Middle frontal gyrus (tissue), 1 donor: ENCODE data around the gene NEK1.

Experiments used
- DNase-seq: peaks from one replicate; pipeline ENCODE4 v3.0.0-alpha.2; 2015; ENCODE audit warnings: low spot score; ENCODE audit errors: extremely low spot score

The NEK1 gene

GRCh38 chr4:169611991-169612870 lies at the start of gene NEK1:
NEK1 (minus strand) TSS chr4:169612583; CDS start chr4:169602630, 9,953 bp downstream.
- peak; percentile 78 for DNase-seq

DNA sequence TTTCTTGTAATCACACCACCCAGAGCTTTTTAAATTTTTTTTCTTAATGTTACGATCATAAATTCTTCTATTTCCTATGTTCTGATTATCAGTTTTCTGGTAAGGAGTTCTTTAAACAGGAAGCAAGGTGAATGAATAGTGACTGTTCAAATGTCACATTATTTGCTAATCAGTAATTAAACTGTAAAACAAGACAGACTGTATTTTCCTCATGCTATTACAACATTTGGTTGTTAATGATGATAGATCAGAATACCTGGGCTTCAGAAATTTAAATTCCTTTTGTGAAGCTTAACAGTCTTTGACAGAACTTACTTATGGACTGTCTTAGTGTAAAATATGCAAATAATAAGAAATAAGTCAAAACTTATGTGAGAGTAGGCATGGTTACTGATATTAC lies 49.4 kb upstream of the NEK1 start:
- no peak for DNase-seq

GRCh38 chr4:169660929-169661328 lies 48.5 kb upstream of the NEK1 start:
- DNase-seq = no peak

GRCh38 chr4:169659716-169660670 lies 47.6 kb upstream of the NEK1 start:
- DNase-seq = peak; percentile 83

GRCh38 chr4:169658975-169659715 lies 46.8 kb upstream of the NEK1 start:
- DNase-seq = no peak

DNA sequence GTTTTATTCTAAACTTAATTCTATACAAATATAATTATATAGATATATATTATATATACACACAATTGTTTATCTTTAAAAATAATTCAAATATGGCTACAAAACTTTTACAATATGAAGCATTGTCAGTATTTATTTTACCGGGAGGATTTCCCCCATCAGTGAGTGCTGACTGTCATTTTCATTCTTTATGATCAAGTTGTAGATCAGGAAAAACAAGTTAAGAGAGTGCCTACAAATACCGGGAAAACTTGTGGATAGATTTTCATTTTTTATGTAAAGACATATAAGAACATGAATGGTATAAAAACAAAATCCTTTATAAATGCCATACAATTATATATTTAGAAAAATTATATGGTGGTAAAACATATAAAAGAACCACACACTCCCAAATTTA lies 45.8 kb upstream of the NEK1 start:
- no peak for DNase-seq

DNA sequence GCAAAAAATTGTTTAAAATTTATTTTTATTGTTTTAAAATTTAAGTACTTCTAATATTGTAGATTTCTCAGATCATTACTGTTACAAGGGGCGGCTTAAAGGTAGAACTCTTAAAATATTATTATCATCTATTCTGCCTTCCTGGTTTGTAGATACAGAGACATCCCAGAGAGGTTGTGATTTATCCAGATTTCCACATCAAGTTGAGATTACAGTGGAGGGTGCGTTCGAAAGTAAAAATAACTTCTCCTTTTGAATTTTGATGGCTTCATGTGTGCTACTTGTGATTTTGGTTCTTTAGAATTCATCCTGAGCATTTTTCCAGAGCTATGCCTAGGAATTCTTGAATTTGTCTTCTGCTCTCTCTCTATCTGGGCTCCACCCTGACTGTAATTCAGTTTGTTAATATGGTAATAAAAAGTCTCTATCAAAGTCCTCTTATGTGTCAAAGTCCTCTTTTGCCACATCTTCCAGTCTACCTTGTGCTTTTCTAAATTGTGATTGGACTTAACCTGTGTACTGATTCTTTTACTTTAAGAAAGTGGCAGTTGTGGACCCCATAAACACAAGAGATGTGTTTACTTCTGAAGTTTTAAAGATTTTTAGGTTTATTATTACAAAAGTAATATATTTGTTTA lies 45.2 kb upstream of the NEK1 start:
- DNase-seq = no peak

- no peak for DNase-seq
Measured at GRCh38 chr4:169655401-169655800, 43.0 kb upstream of the NEK1 start.

GRCh38 chr4:169652535-169652934 lies 40.2 kb upstream of the NEK1 start:
- DNase-seq = no peak

GRCh38 chr4:169650227-169650936 lies 38.0 kb upstream of the NEK1 start:
- no peak for DNase-seq

GRCh38 chr4:169649545-169650226 lies 37.3 kb upstream of the NEK1 start:
- no peak for DNase-seq

DNA sequence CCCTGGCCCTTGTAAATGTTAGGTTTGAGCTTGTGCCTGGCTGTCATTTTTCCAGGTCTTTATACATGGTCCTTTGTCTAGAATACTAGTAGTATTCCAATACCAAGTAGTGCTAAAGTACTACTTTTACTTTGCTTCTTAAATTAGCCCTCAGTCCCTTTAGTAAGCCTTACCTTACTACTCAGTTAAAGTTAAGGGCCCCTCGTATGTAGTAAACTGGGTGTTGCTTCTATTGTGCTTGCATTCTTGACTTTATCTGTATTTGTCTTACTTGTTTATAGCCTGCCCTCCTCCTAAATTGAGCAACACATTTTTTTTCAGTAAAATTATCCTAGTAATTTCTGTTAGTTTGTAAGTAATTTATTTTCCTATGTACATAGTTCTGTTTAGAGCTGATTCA lies 33.2 kb upstream of the NEK1 start:
- DNase-seq = no peak

GRCh38 chr4:169644802-169645201 lies 32.4 kb upstream of the NEK1 start:
- DNase-seq = no peak

DNA sequence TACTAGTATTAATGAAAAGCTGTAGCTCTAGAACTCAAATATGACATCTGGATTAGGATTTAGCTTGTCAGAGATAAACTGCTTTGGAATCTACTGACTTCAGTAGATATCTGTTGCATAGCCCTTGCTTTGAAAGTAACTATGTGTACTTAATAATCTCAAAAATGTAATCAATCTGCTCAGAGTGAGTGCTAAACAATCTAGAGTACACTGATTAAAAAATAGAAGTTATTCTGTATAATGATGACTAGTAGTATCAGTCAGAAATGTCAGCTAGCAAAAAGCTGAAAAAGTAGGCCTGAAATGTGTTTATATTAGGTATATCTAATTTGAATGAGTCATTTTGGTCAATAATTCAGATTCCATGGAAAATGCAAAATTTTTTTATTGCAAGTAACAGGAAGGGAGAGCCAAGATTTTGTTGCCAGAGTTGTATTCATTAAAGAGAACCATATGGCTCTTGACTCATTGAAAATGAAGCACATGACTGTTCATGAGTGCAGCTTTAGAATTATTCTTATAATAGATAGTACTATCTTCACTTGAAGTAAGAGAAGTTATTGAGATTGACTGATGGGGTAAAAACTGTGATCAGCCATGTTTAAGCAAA lies 28.0 kb upstream of the NEK1 start:
- DNase-seq = no peak

- DNase-seq = no peak
Measured at GRCh38 chr4:169634975-169635374, 22.6 kb upstream of the NEK1 start.

DNA sequence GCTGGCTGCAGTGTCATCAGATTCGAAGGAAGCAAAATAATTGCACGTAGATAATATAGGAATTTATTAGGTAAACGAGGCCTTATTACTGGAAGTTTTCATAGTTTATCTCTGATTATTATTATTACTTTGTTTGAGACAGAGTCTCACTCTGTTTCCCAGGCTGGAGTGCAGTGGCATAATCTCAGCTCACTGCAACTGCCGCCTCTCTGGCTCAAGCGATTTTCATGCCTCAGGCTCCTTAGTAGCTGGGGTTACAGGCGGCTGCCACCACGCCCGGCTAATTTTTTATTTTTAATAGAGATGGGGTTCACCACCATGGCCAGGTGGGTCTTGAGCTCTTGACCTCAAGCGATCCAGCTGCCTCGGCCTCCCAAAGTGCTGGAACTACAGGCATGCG lies 20.5 kb upstream of the NEK1 start:
- no peak for DNase-seq

GRCh38 chr4:169630069-169630468 lies 17.7 kb upstream of the NEK1 start:
- DNase-seq = no peak

DNA sequence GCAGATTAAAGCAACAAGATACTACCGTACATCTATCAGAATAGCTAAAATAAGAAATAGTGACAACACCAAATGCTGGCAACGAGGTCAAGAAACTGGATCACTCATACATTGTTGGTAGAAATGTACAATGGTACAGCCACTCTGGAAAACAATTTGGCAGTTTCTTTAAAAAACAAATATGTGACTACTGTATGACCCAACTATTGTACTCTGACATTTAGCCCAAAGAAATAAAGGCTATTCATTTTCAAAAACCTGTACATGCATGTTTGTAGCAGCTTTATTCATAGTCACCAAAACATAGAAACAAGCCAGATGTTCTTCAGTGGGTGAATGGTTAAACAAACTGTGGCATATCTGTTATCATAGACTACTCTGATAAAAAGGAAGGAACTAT lies 16.2 kb upstream of the NEK1 start:
- no peak for DNase-seq

DNA sequence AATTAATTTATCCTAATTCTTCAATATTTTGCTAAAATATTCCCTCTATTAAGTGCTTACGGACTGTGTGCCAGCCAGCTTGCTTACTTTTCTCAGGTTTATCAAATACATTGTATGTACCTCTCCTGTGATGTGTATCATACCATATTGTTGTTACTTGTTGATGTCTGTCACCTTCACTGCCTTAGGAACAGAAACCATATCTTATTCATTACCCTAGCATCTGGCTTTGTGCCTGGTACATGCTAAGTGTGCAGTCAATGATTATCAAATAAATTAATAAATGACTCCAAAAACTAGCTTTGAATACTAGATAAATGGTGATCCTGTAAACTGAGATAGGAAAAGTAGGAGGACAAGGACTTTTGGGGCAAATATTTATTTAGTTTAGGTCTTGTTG lies 14.9 kb upstream of the NEK1 start:
- DNase-seq = no peak
